SK-N-SH (cell line): Measurements from ENCODE around the gene PIGM. TPM values are rescaled to one million over a fixed set of nuclear protein-coding genes. Genes with fewer than 3 reads are reported as not detected.

Experiments
- CTCF ChIA-PET: fragments of 300-600, 350-600 bp; formaldehyde crosslinking; extraction: SDS; loops from one replicate; lab custom pipeline; 2021; lab: Yijun Ruan, JAX
- POLR2A ChIA-PET: fragments of 350-600 bp; sonication (Branson Sonifier 250); formaldehyde crosslinking; extraction: SDS; loops from one replicate; lab custom pipeline; 2020; ENCODE audit warnings: antibody characterized with exemption, inconsistent platforms; lab: Yijun Ruan, JAX
- DNase-seq: peaks from one replicate; pipeline ENCODE4 v3.0.0; 2012
- H2AFZ ChIP-seq: fragments of 200-600 bp; sonication (generic); 2 replicates; pipeline ENCODE4 v1.8.1; 2016; ENCODE audit warnings: antibody characterized with exemption, mild to moderate bottlenecking, low read depth
- H3F3A ChIP-seq: fragments of 200-600 bp; sonication (generic); replicated peaks from 2 replicates; pipeline ENCODE3; 2016; ENCODE audit warnings: antibody characterized with exemption, mild to moderate bottlenecking; ENCODE audit not compliant: insufficient read depth
- H3K27ac ChIP-seq, 2 experiments: fragments of 200-500 bp in 1 of 2; fragments of 200-600 bp in 1 of 2; sonication (Bioruptor generic) in 1 of 2; sonication (generic), shearing (Covaris generic) in 1 of 2; 2 replicates each; pipeline versions ENCODE4 v1.5.1 to v1.6.1; 2014 to 2016; ENCODE audit warnings: low read depth in 2 of 2, inconsistent platforms in 1 of 2, low read length in 1 of 2, mild to moderate bottlenecking in 1 of 2, mixed read lengths in 1 of 2
- H3K27me3 ChIP-seq: fragments of 200-600 bp; sonication (generic), shearing (Covaris generic); 2 replicates; pipeline ENCODE4 v1.6.1; 2016; ENCODE audit warnings: mixed run types; ENCODE audit not compliant: insufficient read depth
- H3K36me3 ChIP-seq, 2 experiments: fragments of 200-500 bp in 1 of 2; fragments of 200-600 bp in 1 of 2; sonication (Bioruptor generic) in 1 of 2; sonication (generic) in 1 of 2; replicated peaks in 1 of 2; 2 replicates each; pipeline versions ENCODE3 to v1.5.1; 2014 to 2016; ENCODE audit warnings: low read length in 1 of 2, mild to moderate bottlenecking in 1 of 2; ENCODE audit not compliant: insufficient read depth in 2 of 2, control insufficient read depth in 1 of 2
- H3K4me1 ChIP-seq, 2 experiments: fragments of 200-500 bp in 1 of 2; fragments of 200-600 bp in 1 of 2; sonication (Bioruptor generic) in 1 of 2; sonication (generic), shearing (Covaris generic) in 1 of 2; 2 replicates each; pipeline versions ENCODE4 v1.5.1 to v1.6.1; 2014 to 2016; ENCODE audit warnings: low read depth in 1 of 2, low read length in 1 of 2, mixed run types in 1 of 2; ENCODE audit not compliant: insufficient read depth in 2 of 2, control insufficient read depth in 1 of 2
- H3K4me2 ChIP-seq: fragments of 200-600 bp; sonication (generic), shearing (Covaris generic); 2 replicates; pipeline ENCODE4 v1.6.1; 2017; ENCODE audit warnings: mixed run types
- H3K4me3 ChIP-seq, 2 experiments: fragments of 200-500 bp in 1 of 2; fragments of 200-600 bp in 1 of 2; sonication (Bioruptor generic) in 1 of 2; sonication (generic), shearing (Covaris generic) in 1 of 2; 2 replicates each; pipeline versions ENCODE4 v1.5.1 to v1.8.1; 2014 to 2016; ENCODE audit warnings: low read depth in 2 of 2, inconsistent platforms in 1 of 2, low read length in 1 of 2, mild to moderate bottlenecking in 1 of 2, mixed read lengths in 1 of 2, moderate library complexity in 1 of 2
- H3K79me2 ChIP-seq: fragments of 200-600 bp; sonication (generic); 2 replicates; pipeline ENCODE4 v1.8.1; 2017; ENCODE audit warnings: mild to moderate bottlenecking; ENCODE audit not compliant: insufficient read depth
- H3K9ac ChIP-seq: fragments of 200-600 bp; sonication (generic); 2 replicates; pipeline ENCODE4 v1.6.1; 2017; ENCODE audit warnings: mixed run types
- H3K9me2 ChIP-seq: fragments of 200-600 bp; sonication (generic); 2 replicates; pipeline ENCODE4 v1.6.1; 2017; ENCODE audit warnings: mixed run types
- H3K9me3 ChIP-seq: fragments of 200-600 bp; sonication (generic); 2 replicates; pipeline ENCODE4 v1.6.1; 2017; ENCODE audit warnings: mixed run types, mild to moderate bottlenecking, moderate library complexity
- H4K20me1 ChIP-seq: fragments of 200-600 bp; sonication (generic); 2 replicates; pipeline ENCODE4 v1.6.1; 2017; ENCODE audit warnings: mild to moderate bottlenecking, mixed run types; ENCODE audit not compliant: insufficient read depth
- CHD2 ChIP-seq: fragments of 150-350 bp; IDR thresholded peaks from 2 replicates; pipeline ENCODE4 v1.6.1; 2018; ENCODE audit warnings: low read length; ENCODE audit not compliant: partially characterized antibody
- CTCF ChIP-seq: fragments of 200-600 bp; sonication (generic); IDR thresholded peaks from 2 replicates; pipeline ENCODE4 v1.6.1; 2017; ENCODE audit warnings: antibody characterized with exemption, mild to moderate bottlenecking, moderate library complexity
- EP300 ChIP-seq, 2 experiments: IDR thresholded peaks; 2 replicates each; pipeline versions ENCODE4 v1.4.0 to v1.6.1; 2012; ENCODE audit warnings: borderline replicate concordance in 1 of 2, low read depth in 1 of 2, low read length in 1 of 2
- JUND ChIP-seq: IDR thresholded peaks from 2 replicates; pipeline ENCODE4 v1.4.0; 2012
- NFIC ChIP-seq: IDR thresholded peaks from 2 replicates; pipeline ENCODE4 v1.4.0; 2012; ENCODE audit warnings: borderline replicate concordance
- POLR2AphosphoS5 ChIP-seq: IDR thresholded peaks from 2 replicates; pipeline ENCODE4 v1.6.1; 2012; ENCODE audit warnings: low read depth, low read length
- RCOR1 ChIP-seq: fragments of 150-350 bp; IDR thresholded peaks from 2 replicates; pipeline ENCODE4 v1.6.1; 2017; ENCODE audit warnings: antibody characterized with exemption, low read length
- REST ChIP-seq: IDR thresholded peaks from 2 replicates; pipeline ENCODE4 v1.6.1; 2012; ENCODE audit warnings: mild to moderate bottlenecking, low read depth, low read length, moderate library complexity
- RFX5 ChIP-seq: IDR thresholded peaks from 2 replicates; pipeline ENCODE4 v1.6.1; 2012; ENCODE audit warnings: mild to moderate bottlenecking, improper control_type of control experiment, low read length
- RXRA ChIP-seq: IDR thresholded peaks from 2 replicates; pipeline ENCODE4 v1.4.0; 2012; ENCODE audit warnings: low read depth, mild to moderate bottlenecking, borderline replicate concordance
- SMC3 ChIP-seq: IDR thresholded peaks from 2 replicates; pipeline ENCODE4 v1.6.1; 2012; ENCODE audit warnings: low read depth, low read length, improper control_type of control experiment
- TAF1 ChIP-seq: IDR thresholded peaks from 2 replicates; pipeline ENCODE4 v1.6.1; 2012; ENCODE audit warnings: low read depth, mild to moderate bottlenecking, low read length, moderate library complexity, borderline replicate concordance
- TCF12 ChIP-seq: IDR thresholded peaks from 2 replicates; pipeline ENCODE4 v1.4.0; 2012
- TEAD4 ChIP-seq: IDR thresholded peaks from 2 replicates; pipeline ENCODE4 v1.4.0; 2012; ENCODE audit warnings: mild to moderate bottlenecking, borderline replicate concordance; ENCODE audit not compliant: insufficient read depth
- USF2 ChIP-seq: fragments of 150-350 bp; IDR thresholded peaks from 2 replicates; pipeline ENCODE4 v1.6.1; 2017; ENCODE audit warnings: antibody characterized with exemption, low read length, low read depth, borderline replicate concordance
- ZBTB33 ChIP-seq: IDR thresholded peaks from 2 replicates; pipeline ENCODE4 v1.4.0; 2012; ENCODE audit warnings: low read depth, borderline replicate concordance
- WGBS: methylation state at CpG from one replicate; pipeline ENCODE4 v1.1.6; 2017; ENCODE audit warnings: low lambda C conversion rate; 5-methylcytosine and 5-hydroxymethylcytosine counted together
- polyA plus RNA-seq, 3 experiments: library from polyadenylated mRNA; depleted of rRNA; stranded (reverse); fragments of >200 nt; gene quantifications; 2 replicates each; pipeline ENCODE4 v1.2.3, GENCODE V29; 2012

Gene PIGM
- polyA plus RNA-seq, 1 of the 3 experiments (the other 2 are of a cell fraction), result 4.0 TPM

GRCh38 chr1:160024195-160024905 is 7.4 kb downstream of the PIGM start:
- no peak overlapping the region for H2AFZ ChIP-seq
- peaks cover 7 to 12% of the 10 kb centered on the region in 2 experiments for H3K36me3 ChIP-seq
- H3K4me2 ChIP-seq, result no peak overlapping the region
- H3K27me3 ChIP-seq, result no peaks in the 10 kb centered on the region
- no peak overlapping the region for H3K4me3 ChIP-seq
- H3K9ac ChIP-seq, result no peak overlapping the region
- TF ChIP-seq JUND (no peak), USF2 (no peak), TAF1 (no peak), RXRA (no peak), CHD2 (no peak), POLR2AphosphoS5 (no peak), TEAD4 (no peak), RCOR1 (no peak), RFX5 (no peak), EP300 (IDR thresholded peaks at IDR 0.05; ENCODE audit: borderline replicate concordance in 1 of 2, low read depth in 1 of 2, low read length in 1 of 2) (no peak), ZBTB33 (no peak), SMC3 (no peak), NFIC (no peak), REST (no peak), CTCF (no peak), TCF12 (no peak)
- H4K20me1 ChIP-seq, result no peaks in the 10 kb centered on the region
- peaks cover under 1% of the 10 kb centered on the region for H3F3A ChIP-seq
- CTCF ChIA-PET, result interaction anchor here (0.6 to 4.1 kb wide), 9 partner anchors 18 to 365 kb away, joined by 3 to 67 read pairs (median 4); partner anchors contain the start of gene IGSF8
- WGBS, result 81% methylated on average over 2 of the region's 2 CpGs
- no peaks in the 10 kb centered on the region for H3K79me2 ChIP-seq
- no peaks in the 10 kb centered on the region for H3K9me3 ChIP-seq
- DNase-seq, result no peak
- POLR2A ChIA-PET, result no interaction called here
- peaks cover 2 to 5% of the 10 kb centered on the region in 2 experiments; a peak in 2 of 4 replicates for H3K4me1 ChIP-seq
- no peaks in the 10 kb centered on the region for H3K9me2 ChIP-seq
- H3K27ac ChIP-seq, result no peak overlapping the region
